Measurements from ENCODE around the gene PAIP2B. TPM values are rescaled to one million over a fixed set of nuclear protein-coding genes. Genes with fewer than 3 reads are reported as not detected.

Gene PAIP2B
- total and polyA plus RNA-seq, 5 donors from 2014 or later = 2.1 to 2.9 (median 2.5) TPM

- no peak overlapping the region for H3K4me3 Mint-ChIP-seq
- Histone ChIP-seq H3K27ac (ENCODE audit: insufficient read depth, low read length, poor library complexity, severe bottlenecking) (no peak overlapping the region), H3K4me3 (ENCODE audit: low read depth, low read length) (no peak overlapping the region), H3K4me1 (ENCODE audit: control insufficient read depth, insufficient read depth, low read length, poor library complexity, severe bottlenecking) (no peaks in the 10 kb centered on the region), H3K27me3 (ENCODE audit: control insufficient read depth, insufficient read depth, low read length) (peaks cover 8% of the 10 kb centered on the region), H3K9me3 (ENCODE audit: control insufficient read depth in 2 of 2, low read length in 2 of 2) (no peaks in the 10 kb centered on the region), H3K36me3 (ENCODE audit: control insufficient read depth, insufficient read depth, low read length) (no peaks in the 10 kb centered on the region)
- peaks cover 0 to 5% (median 0%) of the 10 kb centered on the region in 7 donors for H3K9me3 Mint-ChIP-seq
- no peaks in the 10 kb centered on the region for H3K36me3 Mint-ChIP-seq
- DNase-seq (no peak), ATAC-seq (ENCODE audit: low read depth in 2 of 2) (no peak)
- H3K27ac Mint-ChIP-seq = no peak overlapping the region
- peaks cover 18% of the 10 kb centered on the region for H3K27me3 Mint-ChIP-seq
- H3K4me1 Mint-ChIP-seq = no peaks in the 10 kb centered on the region
These were observed 26.6 kb upstream of the PAIP2B start for GRCh38 chr2:71253476-71253875.

- Mint-ChIP-seq H3K36me3 (no peaks in the 10 kb centered on the region), H3K4me1 (no peaks in the 10 kb centered on the region), H3K27ac (no peak overlapping the region), H3K27me3 (peaks cover 13% of the 10 kb centered on the region), H3K9me3 (peaks cover 0 to 5% (median 0%) of the 10 kb centered on the region in 7 donors), H3K4me3 (no peak overlapping the region)
- ATAC-seq (ENCODE audit: low read depth in 2 of 2) (no peak), DNase-seq (no peak)
- Histone ChIP-seq H3K4me1 (ENCODE audit: control insufficient read depth, insufficient read depth, low read length, poor library complexity, severe bottlenecking) (no peaks in the 10 kb centered on the region), H3K36me3 (ENCODE audit: control insufficient read depth, insufficient read depth, low read length) (no peaks in the 10 kb centered on the region), H3K9me3 (ENCODE audit: control insufficient read depth in 2 of 2, low read length in 2 of 2) (no peaks in the 10 kb centered on the region), H3K27me3 (ENCODE audit: control insufficient read depth, insufficient read depth, low read length) (peaks cover 8% of the 10 kb centered on the region), H3K27ac (ENCODE audit: insufficient read depth, low read length, poor library complexity, severe bottlenecking) (no peak overlapping the region), H3K4me3 (ENCODE audit: low read depth, low read length) (no peak overlapping the region)
These were observed 26.0 kb upstream of the PAIP2B start for GRCh38 chr2:71252862-71253261.

GRCh38 chr2:71250935-71251334 is 24.0 kb upstream of the PAIP2B start:
- H3K9me3 Mint-ChIP-seq = peaks cover 0 to 12% (median 3%) of the 10 kb centered on the region in 7 donors
- Histone ChIP-seq H3K9me3 (ENCODE audit: control insufficient read depth in 2 of 2, low read length in 2 of 2) (no peaks in the 10 kb centered on the region), H3K36me3 (ENCODE audit: control insufficient read depth, insufficient read depth, low read length) (no peaks in the 10 kb centered on the region), H3K27me3 (ENCODE audit: control insufficient read depth, insufficient read depth, low read length) (peaks cover 3% of the 10 kb centered on the region), H3K27ac (ENCODE audit: insufficient read depth, low read length, poor library complexity, severe bottlenecking) (no peak overlapping the region), H3K4me1 (ENCODE audit: control insufficient read depth, insufficient read depth, low read length, poor library complexity, severe bottlenecking) (no peaks in the 10 kb centered on the region), H3K4me3 (ENCODE audit: low read depth, low read length) (no peak overlapping the region)
- ATAC-seq (ENCODE audit: low read depth in 2 of 2) (no peak), DNase-seq (no peak)
- H3K4me3 Mint-ChIP-seq = no peak overlapping the region
- no peak overlapping the region for H3K27ac Mint-ChIP-seq
- peaks cover 21% of the 10 kb centered on the region for H3K27me3 Mint-ChIP-seq
- H3K4me1 Mint-ChIP-seq = no peaks in the 10 kb centered on the region
- H3K36me3 Mint-ChIP-seq = no peaks in the 10 kb centered on the region

DNA sequence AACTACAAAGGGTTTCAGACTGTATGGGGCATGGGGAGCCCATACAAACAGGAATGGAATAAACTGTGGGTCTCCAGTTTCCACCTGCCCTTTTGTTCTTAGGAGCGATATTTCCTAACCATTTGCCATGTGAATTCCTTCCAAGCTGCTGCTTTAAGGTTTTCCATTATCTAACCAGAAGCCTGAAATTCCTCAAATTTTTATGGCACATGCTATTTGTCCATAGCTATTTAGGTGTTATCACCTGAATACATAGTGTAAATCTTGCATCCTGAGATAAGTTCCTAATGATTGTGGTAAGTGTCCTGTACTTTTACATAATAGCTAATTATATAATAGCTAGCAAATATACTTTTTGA is 17.4 kb upstream of the PAIP2B start:
- Histone ChIP-seq H3K27ac (ENCODE audit: insufficient read depth, low read length, poor library complexity, severe bottlenecking) (no peak overlapping the region), H3K9me3 (ENCODE audit: control insufficient read depth in 2 of 2, low read length in 2 of 2) (no peaks in the 10 kb centered on the region), H3K36me3 (ENCODE audit: control insufficient read depth, insufficient read depth, low read length) (no peaks in the 10 kb centered on the region), H3K4me1 (ENCODE audit: control insufficient read depth, insufficient read depth, low read length, poor library complexity, severe bottlenecking) (no peaks in the 10 kb centered on the region), H3K4me3 (ENCODE audit: low read depth, low read length) (no peak overlapping the region), H3K27me3 (ENCODE audit: control insufficient read depth, insufficient read depth, low read length) (peaks cover 4% of the 10 kb centered on the region)
- H3K4me1 Mint-ChIP-seq = no peaks in the 10 kb centered on the region
- no peak overlapping the region for H3K27ac Mint-ChIP-seq
- ATAC-seq (ENCODE audit: low read depth in 2 of 2) = no peak
- H3K27me3 Mint-ChIP-seq = peaks cover 37% of the 10 kb centered on the region
- DNase-seq = no peak
- no peak overlapping the region for H3K4me3 Mint-ChIP-seq
- H3K36me3 Mint-ChIP-seq = no peaks in the 10 kb centered on the region
- peaks cover 0 to 7% (median 1%) of the 10 kb centered on the region in 7 donors for H3K9me3 Mint-ChIP-seq

- Histone ChIP-seq H3K27ac (ENCODE audit: insufficient read depth, low read length, poor library complexity, severe bottlenecking) (no peak overlapping the region), H3K9me3 (ENCODE audit: control insufficient read depth in 2 of 2, low read length in 2 of 2) (no peaks in the 10 kb centered on the region), H3K27me3 (ENCODE audit: control insufficient read depth, insufficient read depth, low read length) (peaks cover 4% of the 10 kb centered on the region), H3K36me3 (ENCODE audit: control insufficient read depth, insufficient read depth, low read length) (no peaks in the 10 kb centered on the region), H3K4me1 (ENCODE audit: control insufficient read depth, insufficient read depth, low read length, poor library complexity, severe bottlenecking) (no peaks in the 10 kb centered on the region), H3K4me3 (ENCODE audit: low read depth, low read length) (no peak overlapping the region)
- Mint-ChIP-seq H3K4me3 (no peak overlapping the region), H3K27me3 (peaks cover 37% of the 10 kb centered on the region), H3K27ac (no peak overlapping the region), H3K4me1 (no peaks in the 10 kb centered on the region), H3K36me3 (no peaks in the 10 kb centered on the region), H3K9me3 (peaks cover 0 to 7% (median 1%) of the 10 kb centered on the region in 7 donors)
- no peak for DNase-seq
- ATAC-seq (ENCODE audit: low read depth in 2 of 2) = no peak
These were observed 16.9 kb upstream of the PAIP2B start for GRCh38 chr2:71243634-71244301.

GRCh38 chr2:71240794-71241193 is 13.9 kb upstream of the PAIP2B start:
- H3K4me3 ChIP-seq (ENCODE audit: low read depth, low read length) = no peak overlapping the region
- DNase-seq (no peak), ATAC-seq (ENCODE audit: low read depth in 2 of 2) (no peak)
- H3K4me1 ChIP-seq (ENCODE audit: control insufficient read depth, insufficient read depth, low read length, poor library complexity, severe bottlenecking) = no peaks in the 10 kb centered on the region
- Mint-ChIP-seq H3K4me3 (no peak overlapping the region), H3K36me3 (no peaks in the 10 kb centered on the region), H3K27ac (no peak overlapping the region), H3K27me3 (peaks cover 29% of the 10 kb centered on the region), H3K9me3 (no peaks in the 10 kb centered on the region), H3K4me1 (peaks cover 0 to 5% (median 0%) of the 10 kb centered on the region in 4 donors)
- H3K27ac ChIP-seq (ENCODE audit: insufficient read depth, low read length, poor library complexity, severe bottlenecking) = no peak overlapping the region
- H3K9me3 ChIP-seq (ENCODE audit: control insufficient read depth in 2 of 2, low read length in 2 of 2) = no peaks in the 10 kb centered on the region
- H3K36me3 ChIP-seq (ENCODE audit: control insufficient read depth, insufficient read depth, low read length) = no peaks in the 10 kb centered on the region
- H3K27me3 ChIP-seq (ENCODE audit: control insufficient read depth, insufficient read depth, low read length) = peaks cover 12% of the 10 kb centered on the region

GRCh38 chr2:71238089-71238488 is 11.2 kb upstream of the PAIP2B start:
- Histone ChIP-seq H3K27me3 (ENCODE audit: control insufficient read depth, insufficient read depth, low read length) (peaks cover 15% of the 10 kb centered on the region), H3K4me3 (ENCODE audit: low read depth, low read length) (no peak overlapping the region), H3K9me3 (ENCODE audit: control insufficient read depth in 2 of 2, low read length in 2 of 2) (peaks cover 0 to 2% of the 10 kb centered on the region in 2 experiments), H3K4me1 (ENCODE audit: control insufficient read depth, insufficient read depth, low read length, poor library complexity, severe bottlenecking) (no peaks in the 10 kb centered on the region), H3K36me3 (ENCODE audit: control insufficient read depth, insufficient read depth, low read length) (no peaks in the 10 kb centered on the region), H3K27ac (ENCODE audit: insufficient read depth, low read length, poor library complexity, severe bottlenecking) (no peak overlapping the region)
- H3K36me3 Mint-ChIP-seq = no peaks in the 10 kb centered on the region
- no peak overlapping the region for H3K27ac Mint-ChIP-seq
- peaks cover 31% of the 10 kb centered on the region for H3K27me3 Mint-ChIP-seq
- no peak overlapping the region for H3K4me3 Mint-ChIP-seq
- DNase-seq = no peak
- no peak for ATAC-seq (ENCODE audit: low read depth in 2 of 2)
- peaks cover 0 to 3% (median 0%) of the 10 kb centered on the region in 7 donors for H3K9me3 Mint-ChIP-seq
- H3K4me1 Mint-ChIP-seq = peaks cover 0 to 7% (median 0%) of the 10 kb centered on the region in 4 donors

DNA sequence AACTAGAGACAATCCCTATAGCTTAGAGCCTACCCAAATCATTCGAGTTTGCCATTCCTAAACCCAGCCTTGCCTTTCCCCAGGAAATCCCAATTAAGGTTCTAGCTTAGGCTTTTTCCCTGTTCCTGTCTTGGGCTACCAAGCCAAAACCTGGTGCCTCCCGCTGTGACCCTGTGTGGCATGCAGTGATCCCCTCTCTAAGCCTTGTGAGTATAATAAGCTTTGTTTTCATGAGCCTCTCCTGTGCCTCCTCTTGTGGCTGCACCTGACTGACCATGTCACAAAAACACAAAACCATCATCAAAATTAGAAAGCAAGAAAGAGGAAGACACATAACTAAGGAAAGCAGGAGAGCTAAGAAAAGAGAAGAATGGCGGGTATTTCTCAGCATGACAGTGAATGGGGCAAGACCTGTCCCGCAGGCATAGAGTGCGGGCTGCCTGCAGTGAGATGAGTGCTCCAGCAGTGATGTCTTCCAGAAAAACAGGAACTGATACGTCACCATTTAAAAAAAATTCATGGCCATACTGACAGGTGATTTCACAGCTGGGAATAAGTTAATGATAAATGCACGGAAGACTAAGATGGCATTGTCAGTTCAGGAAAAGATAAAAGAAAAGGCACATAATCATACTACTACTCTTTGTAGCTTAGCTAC is 9.2 kb upstream of the PAIP2B start:
- H3K4me3 ChIP-seq (ENCODE audit: low read depth, low read length) = no peak overlapping the region
- Mint-ChIP-seq H3K36me3 (no peaks in the 10 kb centered on the region), H3K27ac (no peak overlapping the region), H3K9me3 (peaks cover 0 to 6% (median 5%) of the 10 kb centered on the region in 7 donors), H3K4me3 (no peak overlapping the region), H3K27me3 (peaks cover 38% of the 10 kb centered on the region), H3K4me1 (peaks cover 0 to 7% (median 0%) of the 10 kb centered on the region in 4 donors)
- ATAC-seq (ENCODE audit: low read depth in 2 of 2) = no peak
- H3K9me3 ChIP-seq (ENCODE audit: control insufficient read depth in 2 of 2, low read length in 2 of 2) = peaks cover 0 to 5% of the 10 kb centered on the region in 2 experiments
- no peak overlapping the region for H3K27ac ChIP-seq (ENCODE audit: insufficient read depth, low read length, poor library complexity, severe bottlenecking)
- DNase-seq = no peak
- no peaks in the 10 kb centered on the region for H3K4me1 ChIP-seq (ENCODE audit: control insufficient read depth, insufficient read depth, low read length, poor library complexity, severe bottlenecking)
- H3K27me3 ChIP-seq (ENCODE audit: control insufficient read depth, insufficient read depth, low read length) = peaks cover 19% of the 10 kb centered on the region
- no peaks in the 10 kb centered on the region for H3K36me3 ChIP-seq (ENCODE audit: control insufficient read depth, insufficient read depth, low read length)

Measured in CD4-positive, CD25-positive, alpha-beta regulatory T cell (primary cell).